ENCODE measurements around the gene LCE3A. TPM values are rescaled to one million over a fixed set of nuclear protein-coding genes. Genes with fewer than 3 reads are reported as not detected.

The LCE3A gene
- total RNA-seq, 1 donor from 2014 or later: not detected

DNA sequence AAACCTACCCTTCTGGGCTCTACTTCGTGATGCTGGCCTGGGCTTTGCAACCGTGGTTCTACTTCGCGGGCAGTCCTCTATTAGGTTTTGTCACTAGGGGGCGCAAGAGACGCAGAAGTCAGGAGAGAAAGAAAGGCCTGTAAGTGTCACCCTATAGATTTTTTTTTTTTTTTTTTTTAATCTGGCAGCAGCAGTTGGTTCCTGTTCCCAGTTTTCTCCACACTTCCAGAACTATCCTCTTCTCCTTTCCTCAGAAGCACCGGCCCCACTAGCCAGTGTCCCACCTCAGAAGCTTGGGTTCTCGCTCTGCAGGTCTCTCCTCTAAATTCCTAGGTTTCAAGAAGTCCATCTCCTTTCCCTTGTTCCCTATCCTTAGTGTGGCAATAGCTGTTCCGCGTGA lies 31.2 kb upstream of the LCE3A start:
- H3K4me3 ChIP-seq (ENCODE audit: low read depth, low read length): no peak overlapping the region
- no peak for DNase-seq (ENCODE audit: low read depth)

DNA sequence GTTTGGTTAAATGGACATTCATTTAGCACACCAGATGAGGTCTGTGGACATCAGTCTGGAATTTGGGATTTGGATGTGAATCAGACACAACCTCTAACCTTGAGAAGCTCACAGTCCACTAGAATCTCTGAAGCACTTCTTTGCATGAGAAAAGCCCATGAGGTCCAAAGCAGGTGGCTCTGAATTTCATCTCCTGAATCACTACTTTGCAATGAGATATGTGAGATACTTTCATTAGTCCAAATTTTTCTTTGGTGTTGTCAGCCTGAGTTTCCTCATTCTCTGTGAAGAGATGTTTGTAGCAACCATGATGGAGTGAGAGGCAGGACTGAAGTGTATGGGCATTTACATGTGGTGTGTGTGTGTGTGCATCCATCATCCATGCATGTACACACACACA lies 23.8 kb upstream of the LCE3A start:
- TF ChIP-seq, protein P1, sequence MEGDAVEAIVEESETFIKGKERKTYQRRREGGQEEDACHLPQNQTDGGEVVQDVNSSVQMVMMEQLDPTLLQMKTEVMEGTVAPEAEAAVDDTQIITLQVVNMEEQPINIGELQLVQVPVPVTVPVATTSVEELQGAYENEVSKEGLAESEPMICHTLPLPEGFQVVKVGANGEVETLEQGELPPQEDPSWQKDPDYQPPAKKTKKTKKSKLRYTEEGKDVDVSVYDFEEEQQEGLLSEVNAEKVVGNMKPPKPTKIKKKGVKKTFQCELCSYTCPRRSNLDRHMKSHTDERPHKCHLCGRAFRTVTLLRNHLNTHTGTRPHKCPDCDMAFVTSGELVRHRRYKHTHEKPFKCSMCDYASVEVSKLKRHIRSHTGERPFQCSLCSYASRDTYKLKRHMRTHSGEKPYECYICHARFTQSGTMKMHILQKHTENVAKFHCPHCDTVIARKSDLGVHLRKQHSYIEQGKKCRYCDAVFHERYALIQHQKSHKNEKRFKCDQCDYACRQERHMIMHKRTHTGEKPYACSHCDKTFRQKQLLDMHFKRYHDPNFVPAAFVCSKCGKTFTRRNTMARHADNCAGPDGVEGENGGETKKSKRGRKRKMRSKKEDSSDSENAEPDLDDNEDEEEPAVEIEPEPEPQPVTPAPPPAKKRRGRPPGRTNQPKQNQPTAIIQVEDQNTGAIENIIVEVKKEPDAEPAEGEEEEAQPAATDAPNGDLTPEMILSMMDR (conservative IDR thresholded peaks at IDR 0.05; ENCODE audit: low read depth, low read length): no peak
- no peak overlapping the region for H3K4me3 ChIP-seq (ENCODE audit: low read depth, low read length)
- no peak for DNase-seq (ENCODE audit: low read depth)

More for the DNA sequence above, 31.2 kb upstream of the LCE3A start:
- TF ChIP-seq, protein P1 (conservative IDR thresholded peaks at IDR 0.05; ENCODE audit: low read depth, low read length): peak; percentile 82

DNA sequence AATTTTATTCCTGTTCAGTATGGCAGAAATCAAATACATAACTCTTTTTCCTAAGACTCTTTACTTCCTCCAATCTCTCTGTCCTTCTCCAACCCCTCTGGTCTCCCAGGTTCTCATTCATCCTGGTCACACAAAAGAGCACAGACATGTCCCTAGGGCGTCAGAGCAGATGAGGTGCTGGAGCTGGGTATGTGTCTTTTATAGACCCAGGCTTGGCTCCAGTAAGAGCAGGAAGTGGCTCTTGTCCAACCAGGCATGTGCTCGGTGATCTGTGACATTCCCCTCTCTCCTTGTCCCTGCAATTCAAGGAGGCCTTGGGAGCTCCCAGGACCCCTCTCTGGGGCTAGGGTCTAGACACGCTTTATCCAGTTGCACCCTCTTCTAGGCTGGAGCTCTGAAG lies 22.2 kb upstream of the LCE3A start:
- H3K4me3 ChIP-seq (ENCODE audit: low read depth, low read length): no peak overlapping the region
- TF ChIP-seq, protein P1 (conservative IDR thresholded peaks at IDR 0.05; ENCODE audit: low read depth, low read length): no peak
- no peak for DNase-seq (ENCODE audit: low read depth)

DNA sequence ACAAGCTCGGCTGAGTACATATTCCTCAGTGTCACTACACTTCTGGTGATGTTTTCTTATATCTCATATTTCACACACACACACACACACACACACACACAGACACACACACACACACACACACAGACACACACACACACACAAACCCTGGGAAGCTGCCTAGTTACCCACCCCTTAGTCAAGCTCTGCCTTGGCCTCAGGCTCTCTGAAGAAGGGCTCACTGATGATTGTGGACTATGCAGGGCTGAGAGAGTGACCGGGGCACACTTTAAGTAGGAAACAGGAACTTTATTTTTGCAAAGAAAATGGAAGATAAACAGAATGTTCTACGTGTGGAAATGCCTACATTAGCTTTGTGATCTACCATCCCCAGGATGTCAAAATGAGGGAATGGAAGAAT lies 21.0 kb upstream of the LCE3A start:
- no peak for DNase-seq (ENCODE audit: low read depth)
- TF ChIP-seq, protein P1 (conservative IDR thresholded peaks at IDR 0.05; ENCODE audit: low read depth, low read length): no peak
- no peak overlapping the region for H3K4me3 ChIP-seq (ENCODE audit: low read depth, low read length)

DNA sequence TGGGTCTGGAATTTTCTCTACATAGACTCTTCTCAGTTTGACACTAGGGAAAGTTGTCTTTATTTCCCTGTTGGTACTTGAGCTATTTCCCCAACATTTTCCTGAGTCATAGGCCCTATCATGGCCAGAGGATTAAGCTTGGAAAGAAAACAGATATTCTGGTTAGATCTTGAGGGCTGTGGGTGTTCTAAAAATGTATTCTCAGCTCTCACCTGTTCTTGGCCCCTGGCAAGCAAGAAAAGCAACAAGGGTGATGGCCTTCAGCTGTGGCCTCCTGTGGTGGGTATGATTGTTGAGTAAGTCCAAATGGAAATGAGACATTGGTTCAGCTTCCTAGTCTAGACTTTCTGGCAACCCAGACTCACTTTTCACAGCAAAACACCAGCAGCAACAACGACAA lies 17.4 kb upstream of the LCE3A start:
- H3K4me3 ChIP-seq (ENCODE audit: low read depth, low read length): no peak overlapping the region
- DNase-seq (ENCODE audit: low read depth): no peak
- TF ChIP-seq, protein P1 (conservative IDR thresholded peaks at IDR 0.05; ENCODE audit: low read depth, low read length): no peak

DNA sequence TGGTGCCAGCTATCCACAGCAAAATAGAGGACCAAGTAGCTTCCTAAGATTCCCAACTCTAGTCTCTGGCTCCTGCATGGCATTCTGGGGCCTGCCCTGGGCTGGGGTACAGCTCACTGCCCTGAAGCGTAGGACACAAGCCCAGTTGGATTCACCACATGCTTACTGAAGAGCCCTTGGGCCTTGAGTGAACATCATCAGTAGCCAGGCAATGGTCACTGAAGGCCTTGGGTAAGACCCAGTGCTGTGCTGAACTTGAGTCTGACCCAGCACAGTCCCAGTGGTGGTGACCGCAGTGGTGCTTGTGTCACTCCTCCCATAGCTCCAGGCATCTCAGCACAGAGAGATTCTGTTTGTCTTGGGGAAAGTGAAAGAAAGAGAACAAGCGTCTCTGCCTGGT lies 7.7 kb upstream of the LCE3A start:
- DNase-seq (ENCODE audit: low read depth): no peak
- H3K4me3 ChIP-seq (ENCODE audit: low read depth, low read length): no peak overlapping the region
- TF ChIP-seq, protein P1 (conservative IDR thresholded peaks at IDR 0.05; ENCODE audit: low read depth, low read length): no peak

DNA sequence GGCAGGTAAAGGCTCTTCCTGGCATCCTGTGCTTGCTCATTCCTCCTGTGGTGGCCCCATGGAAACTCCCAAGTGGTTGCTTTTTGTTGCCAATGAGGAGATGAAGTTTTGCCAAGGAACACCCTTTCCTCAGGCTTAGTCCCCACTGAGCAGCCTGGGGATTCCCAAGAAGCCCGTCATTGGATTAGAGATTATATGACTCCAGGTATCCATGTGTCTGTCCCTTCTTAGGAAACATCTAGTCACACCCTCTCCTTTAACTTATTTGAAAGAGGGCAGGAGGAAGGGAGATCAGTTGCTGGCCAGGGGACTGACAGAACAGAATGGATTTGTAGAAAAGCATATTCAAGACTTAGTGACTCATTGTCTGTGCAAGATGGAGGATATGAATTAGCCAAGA lies 3.8 kb upstream of the LCE3A start:
- DNase-seq (ENCODE audit: low read depth): no peak

More for the DNA sequence above, 3.8 kb upstream of the LCE3A start:
- TF ChIP-seq, protein P1 (conservative IDR thresholded peaks at IDR 0.05; ENCODE audit: low read depth, low read length): no peak
- H3K4me3 ChIP-seq (ENCODE audit: low read depth, low read length): no peak overlapping the region
